Ishikawa (cell line): ENCODE data around the gene NAV3.

Experiments used
- CEBPB ChIP-seq: IDR thresholded peaks from 2 replicates; pipeline ENCODE4 v1.6.1; 2012
- CREB1 ChIP-seq: IDR thresholded peaks from 2 replicates; pipeline ENCODE4 v1.6.1; 2012; ENCODE audit warnings: low read depth
- EGR1 ChIP-seq: IDR thresholded peaks from 2 replicates; pipeline ENCODE4 v1.6.1; 2012
- EP300 ChIP-seq: IDR thresholded peaks from 2 replicates; pipeline ENCODE4 v1.6.1; 2012; ENCODE audit warnings: borderline replicate concordance
- FOXM1 ChIP-seq: IDR thresholded peaks from 2 replicates; pipeline ENCODE4 v1.6.1; 2012; ENCODE audit warnings: low read depth, borderline replicate concordance
- NFIC ChIP-seq: IDR thresholded peaks from 2 replicates; pipeline ENCODE4 v1.6.1; 2012
- RAD21 ChIP-seq: IDR thresholded peaks from 2 replicates; pipeline ENCODE4 v1.6.1; 2012; ENCODE audit warnings: low read depth
- TAF1 ChIP-seq: IDR thresholded peaks from 2 replicates; pipeline ENCODE4 v1.6.1; 2012; ENCODE audit warnings: low read depth, mild to moderate bottlenecking
- TCF12 ChIP-seq: IDR thresholded peaks from 2 replicates; pipeline ENCODE4 v1.6.1; 2012; ENCODE audit warnings: low read depth
- TEAD4 ChIP-seq: IDR thresholded peaks from 2 replicates; pipeline ENCODE4 v1.6.1; 2012
- YY1 ChIP-seq: IDR thresholded peaks from 2 replicates; pipeline ENCODE4 v1.6.1; 2012; ENCODE audit warnings: low read depth
- ZBTB7A ChIP-seq: IDR thresholded peaks from 2 replicates; pipeline ENCODE4 v1.6.1; 2012; ENCODE audit warnings: low read depth
- TF ChIP-seq, protein P1 (sequence below): IDR thresholded peaks from 2 replicates; pipeline ENCODE4 v1.6.1; 2012
- TF ChIP-seq, protein P2 (sequence below): IDR thresholded peaks from 2 replicates; pipeline ENCODE4 v1.6.1; 2012
- TF ChIP-seq, protein P3 (sequence below): IDR thresholded peaks from 2 replicates; pipeline ENCODE4 v1.6.1; 2012; ENCODE audit warnings: low read depth, mild to moderate bottlenecking

NAV3 gene

DNA sequence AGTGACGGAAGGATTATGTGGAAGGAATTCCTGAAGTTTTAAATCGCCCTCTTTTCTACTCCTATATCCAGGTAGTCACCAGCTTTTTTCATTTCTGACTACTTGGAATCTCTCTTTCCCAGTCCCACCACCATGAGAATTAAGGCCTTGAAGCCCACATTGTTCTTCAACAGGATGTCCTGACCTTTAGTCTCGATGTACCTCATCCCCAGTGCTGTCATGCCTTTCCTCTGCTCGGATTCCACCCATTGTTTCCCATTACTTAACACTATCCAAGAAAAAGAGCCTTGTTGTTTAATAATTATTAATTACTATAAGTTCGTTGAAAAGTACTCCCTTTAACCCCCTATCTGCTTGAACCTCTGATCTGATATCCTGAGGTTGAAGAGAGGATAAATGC lies 44.0 kb upstream of the NAV3 start:
- TF ChIP-seq CREB1 (no peak), TAF1 (no peak), EGR1 (no peak), TCF12 (no peak), CEBPB (no peak), RAD21 (no peak), YY1 (no peak), FOXM1 (no peak)
- TF ChIP-seq, protein P1, sequence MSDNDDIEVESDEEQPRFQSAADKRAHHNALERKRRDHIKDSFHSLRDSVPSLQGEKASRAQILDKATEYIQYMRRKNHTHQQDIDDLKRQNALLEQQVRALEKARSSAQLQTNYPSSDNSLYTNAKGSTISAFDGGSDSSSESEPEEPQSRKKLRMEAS: no peak
- TF ChIP-seq, protein P2, sequence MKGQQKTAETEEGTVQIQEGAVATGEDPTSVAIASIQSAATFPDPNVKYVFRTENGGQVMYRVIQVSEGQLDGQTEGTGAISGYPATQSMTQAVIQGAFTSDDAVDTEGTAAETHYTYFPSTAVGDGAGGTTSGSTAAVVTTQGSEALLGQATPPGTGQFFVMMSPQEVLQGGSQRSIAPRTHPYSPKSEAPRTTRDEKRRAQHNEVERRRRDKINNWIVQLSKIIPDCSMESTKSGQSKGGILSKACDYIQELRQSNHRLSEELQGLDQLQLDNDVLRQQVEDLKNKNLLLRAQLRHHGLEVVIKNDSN: no peak

DNA sequence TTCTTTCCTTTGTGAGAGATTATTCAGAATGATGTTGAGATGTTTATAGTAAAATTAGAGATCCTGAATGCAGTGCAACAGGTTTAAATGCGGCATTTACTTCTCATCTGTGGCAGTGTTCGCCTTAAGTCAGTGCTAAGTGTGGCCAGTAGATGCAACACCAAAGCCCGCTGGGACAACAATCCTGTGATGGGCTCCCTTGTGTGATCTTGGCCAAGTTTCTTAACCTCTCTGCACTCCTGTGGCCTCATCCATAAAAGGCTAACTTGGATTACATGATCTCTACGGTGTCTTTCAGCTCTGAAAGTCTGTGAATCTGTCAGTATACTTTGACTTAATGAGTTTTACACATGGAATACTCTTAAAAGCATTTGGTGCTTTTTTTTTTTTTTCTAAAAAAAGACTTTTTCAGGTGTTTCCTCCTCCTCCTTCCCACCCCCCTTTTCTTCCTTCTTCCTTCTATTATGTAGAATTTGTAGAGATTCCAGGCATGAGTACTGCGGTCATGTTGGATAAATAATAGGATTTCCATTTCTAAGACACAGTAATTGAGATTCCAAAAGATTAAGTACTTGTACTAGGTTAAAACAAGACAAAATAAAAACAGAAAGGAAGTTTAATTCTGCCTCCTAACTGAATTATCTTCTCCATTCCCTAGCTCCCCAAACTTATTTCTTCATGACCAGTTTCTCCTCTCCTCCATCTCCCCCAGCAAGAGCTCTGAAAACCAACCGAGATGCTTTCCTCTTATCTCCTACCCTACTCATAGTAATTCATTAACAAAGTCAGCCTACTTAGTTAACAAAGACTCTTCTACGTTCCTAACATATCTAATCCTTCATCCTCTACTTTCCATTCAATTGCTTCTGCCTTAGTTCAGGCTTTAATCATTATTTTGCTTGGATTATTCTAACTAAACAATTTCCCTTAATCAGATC lies 42.2 kb upstream of the NAV3 start:
- TF ChIP-seq ZBTB7A (no peak), NFIC (no peak), TCF12 (no peak), TAF1 (no peak), RAD21 (no peak), EGR1 (no peak), TEAD4 (no peak), YY1 (no peak)
- TF ChIP-seq, protein P1: no peak
- TF ChIP-seq, protein P3, sequence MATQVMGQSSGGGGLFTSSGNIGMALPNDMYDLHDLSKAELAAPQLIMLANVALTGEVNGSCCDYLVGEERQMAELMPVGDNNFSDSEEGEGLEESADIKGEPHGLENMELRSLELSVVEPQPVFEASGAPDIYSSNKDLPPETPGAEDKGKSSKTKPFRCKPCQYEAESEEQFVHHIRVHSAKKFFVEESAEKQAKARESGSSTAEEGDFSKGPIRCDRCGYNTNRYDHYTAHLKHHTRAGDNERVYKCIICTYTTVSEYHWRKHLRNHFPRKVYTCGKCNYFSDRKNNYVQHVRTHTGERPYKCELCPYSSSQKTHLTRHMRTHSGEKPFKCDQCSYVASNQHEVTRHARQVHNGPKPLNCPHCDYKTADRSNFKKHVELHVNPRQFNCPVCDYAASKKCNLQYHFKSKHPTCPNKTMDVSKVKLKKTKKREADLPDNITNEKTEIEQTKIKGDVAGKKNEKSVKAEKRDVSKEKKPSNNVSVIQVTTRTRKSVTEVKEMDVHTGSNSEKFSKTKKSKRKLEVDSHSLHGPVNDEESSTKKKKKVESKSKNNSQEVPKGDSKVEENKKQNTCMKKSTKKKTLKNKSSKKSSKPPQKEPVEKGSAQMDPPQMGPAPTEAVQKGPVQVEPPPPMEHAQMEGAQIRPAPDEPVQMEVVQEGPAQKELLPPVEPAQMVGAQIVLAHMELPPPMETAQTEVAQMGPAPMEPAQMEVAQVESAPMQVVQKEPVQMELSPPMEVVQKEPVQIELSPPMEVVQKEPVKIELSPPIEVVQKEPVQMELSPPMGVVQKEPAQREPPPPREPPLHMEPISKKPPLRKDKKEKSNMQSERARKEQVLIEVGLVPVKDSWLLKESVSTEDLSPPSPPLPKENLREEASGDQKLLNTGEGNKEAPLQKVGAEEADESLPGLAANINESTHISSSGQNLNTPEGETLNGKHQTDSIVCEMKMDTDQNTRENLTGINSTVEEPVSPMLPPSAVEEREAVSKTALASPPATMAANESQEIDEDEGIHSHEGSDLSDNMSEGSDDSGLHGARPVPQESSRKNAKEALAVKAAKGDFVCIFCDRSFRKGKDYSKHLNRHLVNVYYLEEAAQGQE: no peak
- TF ChIP-seq, protein P2: no peak

DNA sequence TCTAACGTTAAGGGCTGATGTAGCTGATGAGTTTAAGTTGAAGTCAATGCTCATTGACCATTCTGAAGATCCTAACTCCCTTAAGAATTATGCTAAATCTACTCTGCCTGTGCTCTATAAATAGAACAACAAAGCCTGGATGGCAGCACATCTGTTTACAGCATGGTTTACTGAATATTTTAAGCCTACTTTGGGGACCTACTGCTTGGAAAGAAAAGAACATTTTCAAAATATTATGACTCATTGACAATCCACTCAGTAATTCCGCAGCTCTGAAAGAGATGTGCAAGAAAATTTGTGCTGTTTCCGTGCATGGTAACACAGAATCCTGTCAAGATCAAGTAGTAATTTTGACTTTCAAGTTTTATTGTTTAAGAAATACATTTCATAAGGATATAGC lies 35.0 kb upstream of the NAV3 start:
- TF ChIP-seq EP300 (no peak), TEAD4 (no peak), YY1 (no peak), RAD21 (no peak), CEBPB (no peak), TAF1 (no peak), ZBTB7A (no peak), CREB1 (no peak), FOXM1 (no peak), NFIC (no peak), TCF12 (no peak), EGR1 (no peak)
- TF ChIP-seq, protein P2: no peak
- TF ChIP-seq, protein P3: no peak
- TF ChIP-seq, protein P1: no peak

DNA sequence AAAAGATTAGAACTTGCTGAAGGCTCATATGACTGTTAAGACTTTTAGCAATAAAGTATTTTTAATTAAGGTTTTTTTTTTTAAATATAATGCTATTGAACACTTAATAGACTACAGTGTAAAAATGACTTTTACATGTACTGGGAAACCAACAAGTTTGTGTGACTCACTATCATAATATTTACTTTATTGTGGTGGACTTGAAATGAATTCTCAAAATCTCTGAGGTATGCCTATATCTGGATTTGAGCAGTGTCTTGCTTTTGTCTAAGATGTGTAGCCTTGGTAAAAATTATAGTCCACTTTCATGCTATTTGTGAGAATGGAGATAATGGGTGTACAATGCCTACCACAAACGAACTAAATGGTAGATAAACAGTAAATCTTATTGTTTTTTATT lies 33.9 kb upstream of the NAV3 start:
- TF ChIP-seq, protein P2: no peak
- TF ChIP-seq RAD21 (no peak), CREB1 (no peak), TEAD4 (no peak), EGR1 (no peak), TCF12 (no peak), ZBTB7A (no peak), CEBPB (no peak), YY1 (no peak), FOXM1 (no peak), NFIC (no peak), TAF1 (no peak), EP300 (no peak)
- TF ChIP-seq, protein P1: no peak
- TF ChIP-seq, protein P3: no peak
